22Rv1 (cell line): ENCODE results near the gene ERVV-1.

Source experiments
- H3K27ac ChIP-seq: fragments of 450-650 bp; 2 replicates; pipeline ENCODE4 v1.5.1; 2017
- CTCF ChIP-seq: fragments of 450-650 bp; IDR thresholded peaks from 2 replicates; pipeline ENCODE4 v1.5.1; 2017; ENCODE audit warnings: mild to moderate bottlenecking
- ZFX ChIP-seq: fragments of 450-650 bp; IDR thresholded peaks from 2 replicates; pipeline ENCODE4 v1.6.1; 2017; ENCODE audit warnings: antibody characterized with exemption, borderline replicate concordance

Gene ERVV-1

GRCh38 chr19:52991484-52991883, 22.2 kb upstream of the ERVV-1 start:
- TF ChIP-seq ZFX = no peak
- TF ChIP-seq CTCF = no peak
- H3K27ac ChIP-seq = no peak overlapping the region

- H3K27ac ChIP-seq = peak overlapping the region; percentile 69
- TF ChIP-seq CTCF (no peak), ZFX (no peak)
Measured at GRCh38 chr19:52992109-52993004, 21.4 kb upstream of the ERVV-1 start.

- H3K27ac ChIP-seq = peak overlapping the region; percentile 69
- peak; percentile 64 for TF ChIP-seq CTCF
- no peak for TF ChIP-seq ZFX
Measured at GRCh38 chr19:52993342-52994178, 20.2 kb upstream of the ERVV-1 start.

GRCh38 chr19:52995711-52996110, 18.0 kb upstream of the ERVV-1 start:
- TF ChIP-seq CTCF = no peak
- TF ChIP-seq ZFX = no peak
- no peak overlapping the region for H3K27ac ChIP-seq

GRCh38 chr19:52997975-52998374, 15.7 kb upstream of the ERVV-1 start:
- H3K27ac ChIP-seq = no peak overlapping the region
- TF ChIP-seq ZFX (no peak), CTCF (no peak)

GRCh38 chr19:53002479-53002878, 11.2 kb upstream of the ERVV-1 start:
- TF ChIP-seq CTCF (no peak), ZFX (no peak)
- H3K27ac ChIP-seq = no peak overlapping the region
